K562 treated with DMSO at 1 percent for 4 hours (cell line): ENCODE measurements around the gene TMEM134. TPM values are rescaled to one million over a fixed set of nuclear protein-coding genes. Genes with fewer than 3 reads are reported as not detected.

Source experiments
- total RNA-seq: library from RNA; unstranded; fragments of 300-600 nt; gene quantifications from 2 replicates; pipeline ENCODE4 v1.2.3, GENCODE V29; 2022; ENCODE audit not compliant: insufficient read depth

The TMEM134 gene, protein sequence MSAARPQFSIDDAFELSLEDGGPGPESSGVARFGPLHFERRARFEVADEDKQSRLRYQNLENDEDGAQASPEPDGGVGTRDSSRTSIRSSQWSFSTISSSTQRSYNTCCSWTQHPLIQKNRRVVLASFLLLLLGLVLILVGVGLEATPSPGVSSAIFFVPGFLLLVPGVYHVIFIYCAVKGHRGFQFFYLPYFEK
- total RNA-seq: 44.8 and 54.3 TPM in 2 replicates

DNA sequence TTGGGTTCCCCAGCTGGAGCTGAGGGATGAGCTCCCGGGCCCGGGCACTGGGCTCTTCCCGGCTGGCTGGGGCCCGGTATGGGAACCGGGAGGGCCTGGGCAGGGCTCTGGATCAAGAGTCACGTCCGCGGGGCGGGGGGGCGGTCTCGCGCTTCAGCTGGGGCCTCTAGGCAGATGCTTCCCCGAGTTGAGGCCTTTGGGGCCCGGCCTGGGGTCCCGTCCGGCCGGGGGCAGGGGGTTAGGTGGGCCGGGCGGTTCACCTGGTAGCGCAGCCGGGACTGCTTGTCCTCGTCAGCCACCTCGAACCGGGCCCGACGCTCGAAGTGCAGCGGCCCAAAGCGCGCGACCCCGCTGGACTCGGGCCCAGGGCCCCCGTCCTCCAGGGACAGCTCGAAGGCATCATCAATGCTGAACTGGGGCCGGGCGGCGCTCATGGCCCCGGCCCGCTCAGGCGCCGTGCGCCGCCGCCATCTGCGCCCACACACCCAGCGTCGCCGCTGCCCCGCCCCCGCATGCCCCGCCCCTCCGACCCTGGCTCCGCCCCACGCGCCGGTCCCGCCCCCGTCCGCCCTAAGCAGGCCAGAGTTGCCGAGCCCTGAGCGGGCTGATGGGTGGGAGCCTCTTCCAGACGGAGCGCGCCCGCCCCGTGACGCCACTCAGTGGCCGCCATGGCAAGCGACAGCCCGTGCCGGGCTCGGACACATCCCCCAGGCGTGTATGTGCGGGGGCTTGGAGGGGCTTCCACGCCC, at the start of gene TMEM134:
TMEM134 (minus strand) TSS at position 493 of the 749 bp plus-strand sequence; CDS start at position 434, 59 bp downstream.

DNA sequence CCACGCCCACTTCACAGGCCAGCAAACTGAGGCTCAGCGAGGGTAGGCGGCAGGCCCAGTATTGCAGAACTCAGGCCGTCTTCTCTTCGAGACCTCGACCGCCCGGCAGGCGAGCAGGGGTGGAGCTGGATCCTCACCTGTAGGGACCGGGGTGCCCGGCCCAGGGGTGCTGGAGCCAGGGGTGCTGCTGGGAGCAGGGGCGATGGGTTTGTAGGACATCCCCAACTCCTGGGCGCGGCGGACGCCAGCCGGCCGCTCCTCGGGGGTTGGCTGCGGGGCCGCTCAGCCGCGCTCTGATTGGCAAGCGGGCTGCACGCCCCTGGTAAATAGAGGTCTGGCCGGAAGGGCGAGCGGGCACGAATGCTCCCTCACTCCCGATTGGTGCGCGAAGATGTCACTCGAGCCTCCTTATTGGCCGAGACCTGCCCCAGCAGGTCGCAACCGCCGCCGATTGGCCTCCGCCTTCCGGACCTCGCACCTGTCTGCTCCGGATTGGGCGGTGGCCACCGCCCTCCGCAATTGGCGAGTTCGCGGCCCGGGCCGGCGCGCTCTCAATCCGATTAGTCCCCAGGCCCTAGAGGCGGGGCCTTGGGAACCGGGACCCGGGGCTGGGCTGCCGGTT, 38.9 kb upstream of the TMEM134 start, which contains the start of gene CDK2AP2:
CDK2AP2 (minus strand) TSS at position 299 of the 622 bp plus-strand sequence; CDS start at position 219, 80 bp downstream.

DNA sequence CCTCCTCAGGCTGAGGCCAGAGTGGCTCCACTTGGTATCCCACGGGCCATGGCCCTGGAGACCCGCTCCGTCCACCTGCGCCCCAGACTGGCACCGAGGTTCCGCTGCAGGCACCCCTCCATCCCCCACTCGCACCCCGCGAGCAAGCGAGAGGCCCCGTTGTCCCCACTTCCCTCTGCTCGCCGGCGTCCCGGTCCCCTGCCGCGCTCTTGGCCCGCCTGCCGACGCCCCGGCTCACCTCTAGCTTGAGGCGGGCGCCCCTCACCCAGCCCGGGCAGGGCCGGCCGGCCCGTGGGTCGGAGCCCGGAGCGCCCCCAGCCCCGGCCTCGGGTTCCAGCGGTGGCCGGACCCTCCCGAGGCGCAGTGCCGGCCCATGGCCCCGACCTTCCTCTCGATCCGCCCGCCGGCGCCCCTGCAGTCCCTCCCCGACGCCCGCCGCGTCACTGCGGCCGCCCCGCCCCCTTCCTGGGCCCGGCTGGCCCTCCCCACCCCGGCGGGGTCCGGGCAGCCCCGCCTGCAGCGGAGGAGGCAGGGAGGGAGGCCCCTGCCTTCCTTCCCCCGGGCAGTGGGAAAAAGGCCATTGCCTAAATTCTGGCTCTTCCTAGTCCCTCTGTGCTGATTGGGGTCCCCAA, 36.0 kb upstream of the TMEM134 start, which contains the start of gene PITPNM1:
PITPNM1 (minus strand) TSS at position 414 of the 632 bp plus-strand sequence. CDS start 1,183 bp downstream, outside the sequence.

DNA sequence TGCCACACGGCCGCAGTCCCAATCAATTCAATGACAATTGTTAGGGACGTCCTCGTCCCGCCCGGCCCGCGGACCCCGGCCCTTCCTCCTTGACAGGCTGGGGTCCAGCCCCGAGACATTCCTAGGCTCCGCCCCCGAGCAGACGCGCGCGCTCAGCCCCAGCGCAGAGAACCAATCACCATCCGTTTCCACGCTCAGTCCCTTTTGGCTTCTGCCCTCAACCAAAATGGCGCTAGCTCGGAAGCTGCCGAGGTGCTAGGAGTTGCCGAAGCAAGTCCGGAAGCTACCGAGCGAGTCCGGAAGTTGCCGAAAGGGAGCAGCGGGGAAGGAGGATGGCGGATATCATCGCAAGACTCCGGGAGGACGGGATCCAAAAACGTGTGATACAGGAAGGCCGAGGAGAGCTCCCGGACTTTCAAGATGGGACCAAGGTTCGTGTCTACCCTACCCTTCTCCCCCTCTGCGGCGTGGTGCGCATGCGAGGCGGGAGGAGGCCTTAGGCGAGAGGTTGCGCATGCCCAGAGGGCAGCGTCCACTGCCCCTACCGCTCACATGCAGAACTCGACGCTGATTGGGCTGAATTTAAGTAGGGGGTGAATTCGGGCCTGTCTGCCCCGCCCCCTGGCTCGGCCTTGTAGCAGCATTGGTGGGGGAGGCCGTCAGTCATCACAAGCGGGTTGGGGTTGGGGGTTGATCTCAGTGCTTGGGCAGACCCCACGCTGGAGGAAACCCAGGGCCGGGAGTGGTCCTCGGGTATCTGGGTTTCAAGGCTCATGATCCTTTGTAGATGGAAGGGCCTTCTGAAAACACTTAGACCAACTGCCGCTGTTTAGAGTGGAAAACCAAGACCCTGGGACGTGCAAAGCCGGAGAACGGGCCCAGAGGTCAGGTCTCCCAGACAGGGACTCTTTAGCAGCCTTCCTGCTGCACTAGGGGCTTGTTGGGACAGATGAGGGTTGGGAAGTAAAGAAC, 14.1 kb upstream of the TMEM134 start, which contains the start of gene AIP:
AIP (plus strand) TSS at position 200 of the 972 bp plus-strand sequence; CDS start at position 333, 133 bp downstream.

DNA sequence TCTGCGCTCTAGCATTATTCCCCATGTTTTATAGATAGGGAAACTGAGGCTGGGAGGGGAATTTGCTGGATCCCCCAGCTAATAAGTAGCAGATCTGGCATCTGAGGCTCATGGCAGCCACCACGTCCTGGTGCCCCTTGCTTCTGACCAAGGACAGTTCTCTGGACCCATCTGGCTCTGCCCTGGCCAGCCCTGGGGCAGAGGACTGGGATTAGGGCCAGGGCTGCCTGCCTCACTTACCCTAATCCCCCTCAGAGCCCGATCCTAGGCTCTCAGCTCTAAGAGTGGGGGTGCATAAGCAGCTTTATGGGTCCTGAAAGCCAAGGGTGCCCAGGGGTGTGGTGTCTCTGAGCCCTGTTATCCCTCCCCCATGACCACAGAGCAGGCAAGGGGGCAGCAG, 14.0 kb downstream of the TMEM134 start, which contains the start of gene CABP4:
CABP4 (plus strand) TSS at position 301 of the 400 bp plus-strand sequence; CDS start at position 371, 70 bp downstream.

DNA sequence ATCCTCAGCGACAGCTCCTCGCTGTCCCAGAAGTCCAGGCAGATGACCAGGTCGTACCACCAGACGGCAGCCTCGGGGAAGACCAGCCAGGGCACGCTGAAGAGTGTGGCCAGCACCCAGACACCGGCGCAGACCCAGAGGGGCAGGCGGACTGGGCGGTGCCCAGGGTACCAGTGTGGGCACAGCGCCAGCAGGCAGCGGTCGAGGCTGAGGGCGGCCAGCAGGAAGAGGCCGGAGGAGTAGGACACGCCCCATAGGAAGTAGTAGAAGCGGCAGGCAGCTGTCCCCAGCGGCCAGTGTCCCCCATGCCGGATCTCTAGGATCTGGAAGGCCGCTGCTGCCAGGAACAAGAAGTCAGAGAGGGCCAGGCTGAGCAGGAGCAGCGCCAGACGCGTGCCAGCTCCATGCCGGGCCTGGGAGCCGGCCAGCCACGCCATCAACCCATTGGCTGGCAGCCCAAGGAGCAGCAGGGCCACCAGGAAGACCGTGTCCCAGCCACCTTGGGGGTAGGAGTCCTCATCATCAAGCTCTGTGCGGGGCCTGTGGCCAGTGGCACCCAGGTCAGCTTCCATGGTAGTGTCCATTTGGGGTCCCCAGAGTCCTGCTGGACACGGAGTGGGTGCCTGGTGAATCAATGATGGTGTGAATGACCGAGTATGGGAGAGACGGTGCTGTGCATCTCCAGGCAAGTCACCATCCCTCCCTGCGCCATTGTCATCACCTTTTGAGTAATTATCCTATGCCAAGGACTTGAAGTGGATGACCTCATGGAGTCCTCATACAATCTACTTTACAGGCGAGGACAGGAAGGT, 16.7 kb downstream of the TMEM134 start, which contains the start of gene GPR152:
GPR152 (minus strand) TSS at position 589 of the 812 bp plus-strand sequence; CDS start at position 584, 5 bp downstream.

DNA sequence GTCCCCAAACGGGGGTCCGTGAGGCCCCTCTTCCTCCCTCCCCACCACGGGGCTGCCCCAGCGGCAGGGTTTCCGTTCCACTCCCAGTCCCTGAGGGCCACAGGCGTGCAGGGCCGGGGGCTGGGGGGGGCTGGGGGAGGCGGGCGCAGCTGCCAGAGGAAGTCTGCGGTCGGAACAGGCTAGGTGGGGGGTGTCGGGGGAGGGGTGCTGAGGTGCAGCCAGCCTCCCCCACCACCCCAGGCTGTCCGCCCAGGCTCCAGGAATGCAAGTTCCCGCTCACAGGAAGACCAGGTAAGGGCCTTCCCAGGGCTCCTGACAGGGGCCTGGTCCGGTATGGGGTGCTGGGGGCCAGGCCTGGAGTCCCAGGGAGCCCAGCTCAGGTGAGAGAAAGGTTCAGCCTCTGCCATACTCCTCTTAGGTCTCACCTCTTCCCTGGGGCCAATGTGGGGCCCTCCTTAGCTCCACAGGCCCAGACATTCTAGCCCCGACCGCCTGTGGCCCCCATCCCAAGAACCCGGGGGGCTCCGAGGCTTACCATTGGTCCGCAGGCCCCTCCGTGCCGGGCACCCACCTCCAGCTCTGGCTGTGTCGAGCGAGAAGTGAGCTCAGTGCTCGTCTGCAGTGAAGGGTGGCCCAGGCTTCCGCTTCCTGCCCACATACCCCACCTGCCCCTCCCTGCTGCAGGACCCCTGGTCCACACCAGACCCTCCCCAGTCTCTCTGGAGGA, 31.8 kb downstream of the TMEM134 start, which contains the start of gene PTPRCAP:
PTPRCAP (minus strand) TSS at position 601 of the 727 bp plus-strand sequence; CDS start at position 538, 63 bp downstream.

DNA sequence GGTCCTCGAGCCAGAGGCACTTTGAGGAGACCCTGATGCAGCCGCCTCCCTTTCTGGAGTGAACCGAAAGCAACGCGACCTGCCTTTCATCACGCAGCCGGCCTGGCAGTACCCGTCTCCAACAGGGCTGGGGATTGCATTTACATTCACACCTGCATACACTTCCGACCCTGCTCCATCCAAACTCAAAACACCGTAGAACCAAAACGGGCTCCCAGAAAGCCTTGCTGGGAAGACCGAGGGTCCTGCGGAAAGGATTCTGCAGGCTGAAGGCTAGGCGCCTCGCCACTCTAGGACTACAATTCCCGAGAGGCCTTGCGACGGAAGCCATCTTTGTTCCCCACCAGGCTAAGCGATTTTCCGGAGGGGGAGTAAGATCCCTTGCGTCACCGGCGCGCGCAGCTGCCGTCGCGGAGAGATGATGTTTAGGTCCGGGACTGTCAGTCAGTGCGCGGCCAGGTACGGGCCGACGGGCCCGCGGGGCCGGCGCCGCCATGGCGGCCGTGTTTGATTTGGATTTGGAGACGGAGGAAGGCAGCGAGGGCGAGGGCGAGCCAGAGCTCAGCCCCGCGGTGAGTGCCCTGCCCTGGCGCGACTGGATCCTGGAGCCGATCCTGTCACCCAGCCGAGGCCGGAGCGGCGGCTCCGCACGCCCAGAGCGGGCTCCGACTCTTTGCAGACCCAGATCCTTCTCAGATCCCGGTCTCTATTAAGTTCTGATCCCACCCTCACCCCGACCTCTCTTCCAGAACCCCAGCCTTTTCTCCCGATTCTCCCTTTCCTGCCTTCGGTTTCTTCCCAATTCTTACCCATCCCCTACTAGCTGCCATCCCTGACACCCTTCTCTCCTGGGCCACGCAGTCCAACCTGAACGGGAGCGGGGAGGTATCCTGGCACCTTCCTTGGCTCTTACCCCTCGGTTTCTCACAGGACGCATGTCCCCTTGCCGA, 40.7 kb downstream of the TMEM134 start, which contains the start of gene RPS6KB2:
RPS6KB2 (plus strand) TSS at position 443 of the 950 bp plus-strand sequence; CDS start at position 495, 52 bp downstream.

DNA sequence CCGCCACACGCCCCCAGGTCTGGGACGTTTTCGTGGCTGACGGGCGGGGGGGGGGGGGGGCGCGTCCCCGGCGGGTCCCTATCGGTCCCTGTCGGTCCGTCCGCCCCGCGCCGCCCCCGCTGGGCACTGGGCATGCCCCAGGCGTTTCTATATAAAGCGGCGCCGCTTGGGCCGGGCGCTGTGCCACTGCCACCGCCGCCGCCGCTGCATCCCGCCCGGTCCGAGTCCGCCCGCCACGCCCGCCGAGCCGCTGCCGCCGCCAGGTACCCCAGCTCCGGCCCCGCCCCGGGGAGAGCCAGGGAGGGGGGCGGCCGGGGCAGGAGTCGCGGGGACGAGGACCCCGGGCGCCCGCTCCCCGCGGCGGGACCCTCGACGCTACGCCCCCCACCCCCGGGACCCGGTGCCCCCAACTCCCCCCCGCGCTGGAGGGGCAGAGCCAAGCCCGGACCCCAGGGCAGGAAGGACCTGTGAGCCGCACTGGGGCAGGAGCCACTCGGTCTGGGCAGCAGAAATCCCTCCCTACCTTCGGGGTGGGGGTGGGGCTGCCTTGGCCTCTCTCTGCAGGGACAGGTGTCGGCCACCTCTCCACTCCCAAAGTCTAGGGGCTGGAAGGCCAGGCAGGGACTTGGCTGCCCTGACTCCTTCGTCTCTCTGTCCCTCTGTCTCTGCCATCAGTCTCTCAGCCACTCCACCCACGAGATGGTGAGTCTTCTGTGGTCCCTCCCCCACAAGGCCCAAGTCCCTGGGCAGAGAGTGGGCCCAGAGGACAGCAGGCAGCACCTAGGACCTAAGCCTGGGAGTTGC, 53.3 kb downstream of the TMEM134 start, which contains the start of gene CARNS1:
CARNS1 (plus strand) TSS at position 178 of the 804 bp plus-strand sequence; CDS start at position 700, 522 bp downstream.

Other genes starting within 250 kb of the TMEM134 start
- gene GRK2, start 202.8 kb downstream of the TMEM134 start, total RNA-seq: 131 and 142 TPM in 2 replicates
- gene ANKRD13D, start 179.9 kb downstream of the TMEM134 start, total RNA-seq: 40.8 and 46.3 TPM in 2 replicates
- 3.9 and 8.5 TPM in 2 replicates for gene SSH3, start 165.7 kb downstream of the TMEM134 start, total RNA-seq
- 82.5 and 123 TPM in 2 replicates for gene POLD4, start 115.7 kb downstream of the TMEM134 start, total RNA-seq
- 1.0 and 1.2 TPM in 2 replicates for gene CLCF1, start 95.7 kb downstream of the TMEM134 start, total RNA-seq
- 38.7 and 39.2 TPM in 2 replicates for gene RAD9A, start 77.3 kb downstream of the TMEM134 start, total RNA-seq
- 321 and 325 TPM in 2 replicates for gene PPP1CA, start 67.4 kb downstream of the TMEM134 start, total RNA-seq
- 1.4 and 1.7 TPM in 2 replicates for gene TBC1D10C, start 65.2 kb downstream of the TMEM134 start, total RNA-seq
- gene CARNS1, start 53.6 kb downstream of the TMEM134 start, total RNA-seq: not detected in 2 replicates
- 72.1 and 83.4 TPM in 2 replicates for gene RPS6KB2, start 40.8 kb downstream of the TMEM134 start, total RNA-seq
- 2.1 and 2.5 TPM in 2 replicates for gene PTPRCAP, start 31.6 kb downstream of the TMEM134 start, total RNA-seq
- gene CORO1B, start 25.8 kb downstream of the TMEM134 start, total RNA-seq: 222 and 228 TPM in 2 replicates
- not detected in 2 replicates for gene GPR152, start 16.5 kb downstream of the TMEM134 start, total RNA-seq
- not detected in 2 replicates for gene CABP4, start 13.9 kb downstream of the TMEM134 start, total RNA-seq
- gene AIP, start 13.8 kb upstream of the TMEM134 start, total RNA-seq: 111 and 127 TPM in 2 replicates
- 39.7 and 47.4 TPM in 2 replicates for gene PITPNM1, start 36.1 kb upstream of the TMEM134 start, total RNA-seq
- gene CDK2AP2, start 38.9 kb upstream of the TMEM134 start, total RNA-seq: 117 and 122 TPM in 2 replicates
- not detected in 2 replicates for gene CABP2, start 54.2 kb upstream of the TMEM134 start, total RNA-seq
- gene GSTP1, start 114.6 kb upstream of the TMEM134 start, total RNA-seq: 2,202 and 2,224 TPM in 2 replicates
- 188 and 204 TPM in 2 replicates for gene NDUFV1, start 137.7 kb upstream of the TMEM134 start, total RNA-seq
- 12.3 and 16.7 TPM in 2 replicates for gene NUDT8, start 160.7 kb upstream of the TMEM134 start, total RNA-seq
- not detected in 2 replicates for gene TBX10, start 170.5 kb upstream of the TMEM134 start, total RNA-seq
- gene ACY3, start 181.5 kb upstream of the TMEM134 start, total RNA-seq: not detected in 2 replicates
- gene ALDH3B2, start 205.4 kb upstream of the TMEM134 start, total RNA-seq: not detected in 2 replicates